ENCODE results near the gene DAW1. TPM values are rescaled to one million over a fixed set of nuclear protein-coding genes. Genes with fewer than 3 reads are reported as not detected.

DAW1 gene
- total and polyA plus RNA-seq, 10 of the 15 experiments (the other 5 are each of a cell fraction or from before 2014, with no cell fraction given), result 0.04 TPM; not detected in 9

- TF ChIP-seq, protein P1, sequence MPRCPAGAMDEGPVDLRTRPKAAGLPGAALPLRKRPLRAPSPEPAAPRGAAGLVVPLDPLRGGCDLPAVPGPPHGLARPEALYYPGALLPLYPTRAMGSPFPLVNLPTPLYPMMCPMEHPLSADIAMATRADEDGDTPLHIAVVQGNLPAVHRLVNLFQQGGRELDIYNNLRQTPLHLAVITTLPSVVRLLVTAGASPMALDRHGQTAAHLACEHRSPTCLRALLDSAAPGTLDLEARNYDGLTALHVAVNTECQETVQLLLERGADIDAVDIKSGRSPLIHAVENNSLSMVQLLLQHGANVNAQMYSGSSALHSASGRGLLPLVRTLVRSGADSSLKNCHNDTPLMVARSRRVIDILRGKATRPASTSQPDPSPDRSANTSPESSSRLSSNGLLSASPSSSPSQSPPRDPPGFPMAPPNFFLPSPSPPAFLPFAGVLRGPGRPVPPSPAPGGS (IDR thresholded peaks at IDR 0.05; ENCODE audit: borderline replicate concordance, insufficient read depth, low read depth, low read length, poor library complexity, severe bottlenecking), result peak; percentile 86
- TF ChIP-seq ZNF687 (IDR thresholded peaks at IDR 0.05) (0 out of 2 replicates have a peak, but pooled peaks have one; percentile 37), RELA (IDR thresholded peaks at IDR 0.05; ENCODE audit: borderline replicate concordance, partially characterized antibody) (peak; percentile 58)
Measured at GRCh38 chr2:227839339-227840129, 31.9 kb upstream of the DAW1 start (continued).

- 48% methylated on average over 1 of the region's 1 CpG for WGBS (ENCODE audit: insufficient coverage, insufficient replicate concordance, low lambda C conversion rate, missing lambda C conversion rate)
- ChIA-PET CTCF (interaction anchor here (0.8 to 2.1 kb wide), 7 partner anchors 15 to 188 kb away, joined by 3 to 18 read pairs (median 3); no protein-coding TSS in a partner anchor), RAD21 (ENCODE audit: unreplicated experiment) (interaction anchor here (1.0 to 2.7 kb wide), 7 partner anchors 13 to 440 kb away, joined by 3 to 11 read pairs (median 4); partner anchors contain the start of gene CCL20), POLR2A (interaction anchor here (1.0 to 1.1 kb wide), 3 partner anchors 20 to 64 kb away, joined by 3 to 7 read pairs (median 3); no protein-coding TSS in a partner anchor), SMC1A (ENCODE audit: uncharacterized antibody, unreplicated experiment) (interaction anchor here (1.0 to 3.3 kb wide), 15 partner anchors 10 to 81 kb away, joined by 3 to 16 read pairs (median 5); partner anchors contain the start of gene CCL20)
- no TSS peak for BruUV-seq (replicated peaks)
- peak overlapping the region; percentile 5; the same call in 1 of the 2 replicates for H3K4me2 ChIP-seq (ENCODE audit: control insufficient read depth, insufficient read depth)
- H3K4me3 ChIP-seq, result no peak overlapping the region
- no peaks in the 10 kb centered on the region for H3K79me2 ChIP-seq (ENCODE audit: control insufficient read depth, insufficient read depth, low read length)
- H3K9ac ChIP-seq (ENCODE audit: control insufficient read depth, insufficient read depth, low read length), result no peak overlapping the region
- ATAC-seq (peak; percentile 52), FAIRE-seq (no peak), DNase-seq (ENCODE audit: low read depth, low spot score) (no peak)
- no peaks in the 10 kb centered on the region for H4K20me1 ChIP-seq (ENCODE audit: control insufficient read depth, insufficient read depth)
- peaks cover 8% of the 10 kb centered on the region; the same call in 1 of the 2 replicates for H3K4me1 ChIP-seq (ENCODE audit: control insufficient read depth, insufficient read depth, low read length)
- in situ Hi-C loops (cut with MboI), result no loop called here
- no peak overlapping the region for H3K27ac ChIP-seq (ENCODE audit: control insufficient read depth, insufficient read depth)
- H3K9me3 ChIP-seq (replicated peaks; ENCODE audit: control insufficient read depth, insufficient read depth, low read length), result no peaks in the 10 kb centered on the region; the same call in 1 of the 3 replicates
- intact Hi-C loops (cut with micrococcal nuclease; ENCODE audit: unreplicated experiment), result loop anchor here (5.0 to 10.0 kb wide), 2 partner anchors 385 to 522 kb away; partner anchors contain the start of gene MFF
- no peaks in the 10 kb centered on the region for H3K36me3 ChIP-seq (ENCODE audit: control insufficient read depth in 2 of 2, insufficient read depth in 2 of 2, low read length in 1 of 2)
- H3K27me3 ChIP-seq (replicated peaks in 1 of 2; ENCODE audit: control insufficient read depth in 2 of 2, insufficient read depth in 2 of 2, low read length in 1 of 2), result no peaks in the 10 kb centered on the region
- H2AFZ ChIP-seq (ENCODE audit: control insufficient read depth, low read depth, low read length), result no peak overlapping the region
- TF ChIP-seq E2F4 (IDR thresholded peaks at IDR 0.05; ENCODE audit: low read depth, low read length) (no peak), ZNF24 (IDR thresholded peaks at IDR 0.05) (peak; percentile 74), PBX3 (IDR thresholded peaks at IDR 0.05; ENCODE audit: insufficient replicate concordance, low read depth, low read length) (no peak)
Measured at GRCh38 chr2:227846831-227847230, 24.6 kb upstream of the DAW1 start.

Data from GM12878 (cell line).